ENCODE data around the gene NPIPB2. TPM values are rescaled to one million over a fixed set of nuclear protein-coding genes. Genes with fewer than 3 reads are reported as not detected.

Gene NPIPB2
- total RNA-seq, 1 donor from 2014 or later = 4.9 TPM

- peak; percentile 77 for DNase-seq (ENCODE audit: low read depth)
- TF ChIP-seq CTCF (IDR thresholded peaks at IDR 0.05; ENCODE audit: insufficient read depth, low read length, poor library complexity, severe bottlenecking) = no peak
- H3K27me3 ChIP-seq (ENCODE audit: control insufficient read depth, insufficient read depth, low read length) = no peaks in the 10 kb centered on the region
Observed at GRCh38 chr16:11915644-11916523, 26.0 kb downstream of the NPIPB2 start, which contains the start of gene GSPT1. Gene GSPT1 (minus strand): TSS chr16:11915956. CDS start chr16:11915720, 236 bp downstream.

GRCh38 chr16:11915114-11915643 is 26.7 kb downstream of the NPIPB2 start:
- Histone ChIP-seq H3K4me3 (ENCODE audit: low read depth, low read length) (peak overlapping the region; percentile 91), H3K36me3 (ENCODE audit: control insufficient read depth, insufficient read depth, low read length) (no peaks in the 10 kb centered on the region), H3K27me3 (ENCODE audit: control insufficient read depth, insufficient read depth, low read length) (no peaks in the 10 kb centered on the region)
- no peak for DNase-seq (ENCODE audit: low read depth)
- TF ChIP-seq CTCF (IDR thresholded peaks at IDR 0.05; ENCODE audit: insufficient read depth, low read length, poor library complexity, severe bottlenecking) = no peak

More at GRCh38 chr16:11915644-11916523, 26.0 kb downstream of the NPIPB2 start, which contains the start of gene GSPT1:
- Histone ChIP-seq H3K4me3 (ENCODE audit: low read depth, low read length) (peak within 1 kb of the TSS; percentile 91), H3K36me3 (ENCODE audit: control insufficient read depth, insufficient read depth, low read length) (no peaks in the 10 kb centered on the region)

- H3K4me3 ChIP-seq (ENCODE audit: low read depth, low read length) = peak overlapping the region; percentile 91
- H3K27me3 ChIP-seq (ENCODE audit: control insufficient read depth, insufficient read depth, low read length) = no peaks in the 10 kb centered on the region
- TF ChIP-seq CTCF (IDR thresholded peaks at IDR 0.05; ENCODE audit: insufficient read depth, low read length, poor library complexity, severe bottlenecking) = no peak
- no peaks in the 10 kb centered on the region for H3K36me3 ChIP-seq (ENCODE audit: control insufficient read depth, insufficient read depth, low read length)
- no peak for DNase-seq (ENCODE audit: low read depth)
Observed at GRCh38 chr16:11914210-11915113, 27.4 kb downstream of the NPIPB2 start.

GRCh38 chr16:11913425-11914079 is 28.3 kb downstream of the NPIPB2 start:
- H3K36me3 ChIP-seq (ENCODE audit: control insufficient read depth, insufficient read depth, low read length) = no peaks in the 10 kb centered on the region
- H3K27me3 ChIP-seq (ENCODE audit: control insufficient read depth, insufficient read depth, low read length) = no peaks in the 10 kb centered on the region
- DNase-seq (ENCODE audit: low read depth) = no peak
- peak overlapping the region; percentile 91 for H3K4me3 ChIP-seq (ENCODE audit: low read depth, low read length)
- no peak for TF ChIP-seq CTCF (IDR thresholded peaks at IDR 0.05; ENCODE audit: insufficient read depth, low read length, poor library complexity, severe bottlenecking)

Measured in kidney epithelial cell (primary cell).